H1 (cell line): ENCODE data around the gene C2CD4C.

Experiments
- BCL11A ChIP-seq, 2 experiments: IDR thresholded peaks; one replicate each; pipeline ENCODE4 v1.6.1; 2011; ENCODE audit warnings: low read depth in 2 of 2, low read length in 2 of 2, mild to moderate bottlenecking in 2 of 2
- HDAC2 ChIP-seq, 2 experiments: fragments of 300-600 bp in 1 of 2; sonication (generic) in 1 of 2; IDR thresholded peaks; 2 replicates each; pipeline ENCODE4 v1.6.1; 2011 to 2012; ENCODE audit warnings: low read depth in 2 of 2, low read length in 2 of 2, mild to moderate bottlenecking in 2 of 2, moderate library complexity in 2 of 2, borderline replicate concordance in 1 of 2, inconsistent platforms in 1 of 2
- POU5F1 ChIP-seq: IDR thresholded peaks from 2 replicates; pipeline ENCODE4 v1.6.1; 2011; ENCODE audit warnings: low read depth, mild to moderate bottlenecking, low read length, moderate library complexity
- SIN3A ChIP-seq, 2 experiments: IDR thresholded peaks in 1 of 2; conservative IDR thresholded peaks in 1 of 2; 2 replicates each; pipeline ENCODE4 v1.6.1; 2011 to 2012; ENCODE audit warnings: low read length in 2 of 2, improper control_type of control experiment in 1 of 2, low read depth in 1 of 2, mild to moderate bottlenecking in 1 of 2
- TAF1 ChIP-seq: IDR thresholded peaks from 2 replicates; pipeline ENCODE4 v1.6.1; 2011; ENCODE audit warnings: mild to moderate bottlenecking, low read depth, low read length
- TCF12 ChIP-seq: IDR thresholded peaks from 2 replicates; pipeline ENCODE4 v1.6.1; 2011; ENCODE audit warnings: low read depth, mild to moderate bottlenecking, low read length
- TEAD4 ChIP-seq: IDR thresholded peaks from 2 replicates; pipeline ENCODE4 v1.6.1; 2012; ENCODE audit warnings: low read depth, low read length, inconsistent platforms, mixed read lengths
- TF ChIP-seq, protein P1 (sequence below), 3 experiments: IDR thresholded peaks; 1 replicate in 2 of 3; 2 replicates in 1 of 3; pipeline versions ENCODE4 v1.5.1 to v1.6.1; 2011; ENCODE audit warnings: low read length in 3 of 3, mild to moderate bottlenecking in 3 of 3, inconsistent platforms in 2 of 3, low read depth in 1 of 3, moderate library complexity in 1 of 3; ENCODE audit not compliant: insufficient read depth in 1 of 3; ENCODE audit errors: control extremely low read depth in 1 of 3

DNA sequence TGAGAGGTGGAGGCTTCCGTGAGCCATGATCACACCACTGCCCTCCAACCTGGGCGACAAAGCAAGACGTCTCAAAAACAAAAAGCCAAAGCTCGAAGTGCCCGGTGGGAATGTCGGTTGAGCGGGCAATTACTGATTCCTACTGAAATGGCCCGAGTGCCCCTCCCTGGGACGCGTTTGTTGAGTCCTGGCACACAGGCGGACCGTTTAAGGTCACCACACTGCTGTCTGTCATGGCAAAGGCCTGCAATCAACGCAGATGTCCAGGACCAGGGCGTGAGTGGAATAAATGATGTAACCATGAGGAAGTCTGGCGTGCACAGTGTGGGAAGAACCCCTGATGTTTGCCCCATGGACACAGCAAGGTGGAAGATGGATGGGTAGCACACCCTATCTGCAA is 19.2 kb upstream of the C2CD4C start:
- TF ChIP-seq SIN3A (conservative IDR thresholded peaks at IDR 0.05 in 1 of 2, IDR thresholded peaks at IDR 0.05 in 1 of 2; ENCODE audit: low read depth in 1 of 2, low read length in 2 of 2): no peak
- TF ChIP-seq POU5F1: no peak
- TF ChIP-seq, protein P1, sequence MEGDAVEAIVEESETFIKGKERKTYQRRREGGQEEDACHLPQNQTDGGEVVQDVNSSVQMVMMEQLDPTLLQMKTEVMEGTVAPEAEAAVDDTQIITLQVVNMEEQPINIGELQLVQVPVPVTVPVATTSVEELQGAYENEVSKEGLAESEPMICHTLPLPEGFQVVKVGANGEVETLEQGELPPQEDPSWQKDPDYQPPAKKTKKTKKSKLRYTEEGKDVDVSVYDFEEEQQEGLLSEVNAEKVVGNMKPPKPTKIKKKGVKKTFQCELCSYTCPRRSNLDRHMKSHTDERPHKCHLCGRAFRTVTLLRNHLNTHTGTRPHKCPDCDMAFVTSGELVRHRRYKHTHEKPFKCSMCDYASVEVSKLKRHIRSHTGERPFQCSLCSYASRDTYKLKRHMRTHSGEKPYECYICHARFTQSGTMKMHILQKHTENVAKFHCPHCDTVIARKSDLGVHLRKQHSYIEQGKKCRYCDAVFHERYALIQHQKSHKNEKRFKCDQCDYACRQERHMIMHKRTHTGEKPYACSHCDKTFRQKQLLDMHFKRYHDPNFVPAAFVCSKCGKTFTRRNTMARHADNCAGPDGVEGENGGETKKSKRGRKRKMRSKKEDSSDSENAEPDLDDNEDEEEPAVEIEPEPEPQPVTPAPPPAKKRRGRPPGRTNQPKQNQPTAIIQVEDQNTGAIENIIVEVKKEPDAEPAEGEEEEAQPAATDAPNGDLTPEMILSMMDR (IDR thresholded peaks at IDR 0.05; ENCODE audit: control extremely low read depth in 1 of 3, insufficient read depth in 1 of 3, low read depth in 1 of 3, low read length in 3 of 3): no peak
- TF ChIP-seq TCF12: no peak
- no peak for TF ChIP-seq TEAD4
- no peak for TF ChIP-seq BCL11A (IDR thresholded peaks at IDR 0.05; ENCODE audit: low read depth in 2 of 2, low read length in 2 of 2)
- TF ChIP-seq HDAC2 (IDR thresholded peaks at IDR 0.05; ENCODE audit: borderline replicate concordance in 1 of 2, low read depth in 2 of 2, low read length in 2 of 2): no peak
- no peak for TF ChIP-seq TAF1
